Measurements from ENCODE around the gene PIH1D1. TPM values are rescaled to one million over a fixed set of nuclear protein-coding genes. Genes with fewer than 3 reads are reported as not detected.

The PIH1D1 gene
- total and polyA plus RNA-seq, 2 of the 13 experiments (the other 11 are each of a cell fraction or from before 2014, with no cell fraction given) = 110 to 137 TPM

GRCh38 chr19:49473868-49474541 is 22.4 kb upstream of the PIH1D1 start, which contains the start of gene FLT3LG (continued):
- no peak for TF ChIP-seq ZC3H4 (CRISPR knock-in tag; IDR thresholded peaks at IDR 0.05; ENCODE audit: borderline replicate concordance)
- TF ChIP-seq ZNF441 (CRISPR knock-in tag; IDR thresholded peaks at IDR 0.05; ENCODE audit: borderline replicate concordance) = no peak
- TF ChIP-seq IRF1 (CRISPR knock-in tag; IDR thresholded peaks at IDR 0.05; ENCODE audit: low read depth) = peak; percentile 96
- no peak for TF ChIP-seq ZSCAN25 (CRISPR knock-in tag; IDR thresholded peaks at IDR 0.05)
- TF ChIP-seq POGK (CRISPR knock-in tag; conservative IDR thresholded peaks at IDR 0.05) = no peak
- no peak for TF ChIP-seq ZNF800 (CRISPR knock-in tag; IDR thresholded peaks at IDR 0.05)
- no peak for TF ChIP-seq STAT5B (CRISPR knock-in tag; IDR thresholded peaks at IDR 0.05)
- TF ChIP-seq FOSL1 (CRISPR knock-in tag; IDR thresholded peaks at IDR 0.05; ENCODE audit: borderline replicate concordance) = no peak
- TF ChIP-seq DRAP1 (CRISPR knock-in tag; IDR thresholded peaks at IDR 0.05) = 0 out of 2 replicates have a peak, but pooled peaks have one; percentile 22
- TF ChIP-seq NFE2 (CRISPR knock-in tag; IDR thresholded peaks at IDR 0.05) = no peak
- no peak for TF ChIP-seq DZIP1 (CRISPR knock-in tag; IDR thresholded peaks at IDR 0.05)
- no peak for TF ChIP-seq ZNF670 (CRISPR knock-in tag; IDR thresholded peaks at IDR 0.05; ENCODE audit: borderline replicate concordance)
- TF ChIP-seq ONECUT2 (CRISPR knock-in tag; IDR thresholded peaks at IDR 0.05) = no peak
- no peak for TF ChIP-seq ZBTB4 (CRISPR knock-in tag; IDR thresholded peaks at IDR 0.05; ENCODE audit: borderline replicate concordance)
- peak; percentile 74 for TF ChIP-seq KAT8 (CRISPR knock-in tag; IDR thresholded peaks at IDR 0.05)
